ENCODE measurements around the gene NUTM2A.
"Not testable (repeated sequence)": the region's sequence is repeated elsewhere in the genome, so short reads cannot be mapped to it uniquely, and the experiment has no call there.

DNA sequence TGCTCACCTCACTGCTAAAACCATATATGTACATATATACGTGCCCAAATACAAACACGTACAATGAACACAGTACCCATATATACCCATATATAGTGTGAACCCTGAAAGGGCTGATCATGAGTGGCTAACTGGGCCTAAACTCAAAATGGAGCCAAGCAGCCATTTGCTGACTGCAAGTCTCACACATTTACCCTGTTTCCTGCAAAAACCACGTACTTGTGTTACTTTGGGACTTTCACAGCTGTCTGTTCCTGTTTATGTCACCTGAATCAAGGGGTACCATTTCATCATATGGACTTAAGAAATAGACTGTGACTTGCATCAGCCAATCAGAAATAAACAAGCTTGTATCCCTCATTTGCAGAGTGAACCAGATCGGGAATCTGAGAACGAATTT is 5.9 kb upstream of the NUTM2A start:
- TF ChIP-seq, protein P1, sequence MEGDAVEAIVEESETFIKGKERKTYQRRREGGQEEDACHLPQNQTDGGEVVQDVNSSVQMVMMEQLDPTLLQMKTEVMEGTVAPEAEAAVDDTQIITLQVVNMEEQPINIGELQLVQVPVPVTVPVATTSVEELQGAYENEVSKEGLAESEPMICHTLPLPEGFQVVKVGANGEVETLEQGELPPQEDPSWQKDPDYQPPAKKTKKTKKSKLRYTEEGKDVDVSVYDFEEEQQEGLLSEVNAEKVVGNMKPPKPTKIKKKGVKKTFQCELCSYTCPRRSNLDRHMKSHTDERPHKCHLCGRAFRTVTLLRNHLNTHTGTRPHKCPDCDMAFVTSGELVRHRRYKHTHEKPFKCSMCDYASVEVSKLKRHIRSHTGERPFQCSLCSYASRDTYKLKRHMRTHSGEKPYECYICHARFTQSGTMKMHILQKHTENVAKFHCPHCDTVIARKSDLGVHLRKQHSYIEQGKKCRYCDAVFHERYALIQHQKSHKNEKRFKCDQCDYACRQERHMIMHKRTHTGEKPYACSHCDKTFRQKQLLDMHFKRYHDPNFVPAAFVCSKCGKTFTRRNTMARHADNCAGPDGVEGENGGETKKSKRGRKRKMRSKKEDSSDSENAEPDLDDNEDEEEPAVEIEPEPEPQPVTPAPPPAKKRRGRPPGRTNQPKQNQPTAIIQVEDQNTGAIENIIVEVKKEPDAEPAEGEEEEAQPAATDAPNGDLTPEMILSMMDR (IDR thresholded peaks at IDR 0.05) = not testable (repeated sequence)
- TF ChIP-seq POLR2A (IDR thresholded peaks at IDR 0.05) = not testable (repeated sequence)

All from lower leg skin (tissue), 3 donors.